ENCODE data around the gene AKAP3.

AKAP3 gene

GRCh38 chr12:4648501-4649357 lies at the start of gene AKAP3, which contains the start of gene NDUFA9:
TSS of gene AKAP3 (minus strand) at chr12:4649051. CDS start at chr12:4638196, 10,855 bp downstream.
TSS of gene NDUFA9 (plus strand) at chr12:4649114. CDS start at chr12:4649127, 13 bp downstream.
- ChIA-PET POLR2A (interaction anchor here (0.9 to 1.5 kb wide), 5 partner anchors 10 to 111 kb away, joined by 3 to 8 read pairs (median 5); partner anchors contain the start of genes DYRK4 and RAD51AP1), CTCF (interaction anchor here (0.7 to 1.1 kb wide), 3 partner anchors 209 to 1381 kb away, joined by 3 to 4 read pairs (median 3); no protein-coding TSS in a partner anchor)
- peak within 1 kb of the TSS; percentile 79 for H3K27ac ChIP-seq (ENCODE audit: extremely low read depth, low read depth, low read length)
- H3K4me1 ChIP-seq (ENCODE audit: control insufficient read depth, insufficient read depth, low read length) = peaks cover 19% of the 10 kb centered on the region
- H3K4me3 ChIP-seq (ENCODE audit: low read depth, low read length) = peak within 1 kb of the TSS; percentile 80
- H3K9me3 ChIP-seq (ENCODE audit: control insufficient read depth, insufficient read depth, low read depth, low read length) = no peaks in the 10 kb centered on the region
- no peaks in the 10 kb centered on the region for H3K36me3 ChIP-seq (ENCODE audit: control insufficient read depth in 2 of 2, insufficient read depth in 1 of 2, low read length in 2 of 2)
- TF ChIP-seq ZNF423 (tag by site-specific recombination; IDR thresholded peaks at IDR 0.05) (no peak), ZNF416 (tag by site-specific recombination; IDR thresholded peaks at IDR 0.05) (no peak), PRDM10 (tag by site-specific recombination; IDR thresholded peaks at IDR 0.05) (peak; percentile 100), ZNF777 (tag by site-specific recombination; IDR thresholded peaks at IDR 0.05; ENCODE audit: borderline replicate concordance) (no peak), ZEB2 (tag by site-specific recombination; IDR thresholded peaks at IDR 0.05) (peak; percentile 61), BCL6B (tag by site-specific recombination; IDR thresholded peaks at IDR 0.05) (peak; percentile 64), ZNF426 (tag by site-specific recombination; IDR thresholded peaks at IDR 0.05) (no peak), ZSCAN30 (tag by site-specific recombination; IDR thresholded peaks at IDR 0.05) (0 out of 2 replicates have a peak, but pooled peaks have one; percentile 38), ZNF701 (tag by site-specific recombination; IDR thresholded peaks at IDR 0.05) (no peak), TCF7L2 (IDR thresholded peaks at IDR 0.05; ENCODE audit: borderline replicate concordance, low read depth, low read length) (no peak), ZNF280C (tag by site-specific recombination; IDR thresholded peaks at IDR 0.05) (no peak), RBAK (tag by site-specific recombination; IDR thresholded peaks at IDR 0.05) (no peak), ZNF302 (tag by site-specific recombination; IDR thresholded peaks at IDR 0.05; ENCODE audit: low read depth) (no peak), ZNF248 (tag by site-specific recombination; IDR thresholded peaks at IDR 0.05) (no peak), TSHZ1 (tag by site-specific recombination; IDR thresholded peaks at IDR 0.05; ENCODE audit: borderline replicate concordance) (no peak), KLF1 (tag by site-specific recombination; IDR thresholded peaks at IDR 0.05) (no peak), ZNF132 (tag by site-specific recombination; IDR thresholded peaks at IDR 0.05; ENCODE audit: borderline replicate concordance) (no peak), ZNF776 (tag by site-specific recombination; IDR thresholded peaks at IDR 0.05; ENCODE audit: borderline replicate concordance) (no peak), ZSCAN16 (tag by site-specific recombination; IDR thresholded peaks at IDR 0.05) (no peak), ZNF266 (tag by site-specific recombination; IDR thresholded peaks at IDR 0.05; ENCODE audit: low read depth) (no peak), ZNF571 (tag by site-specific recombination; IDR thresholded peaks at IDR 0.05) (no peak), MEIS1 (CRISPR knock-in tag; IDR thresholded peaks at IDR 0.05; ENCODE audit: borderline replicate concordance) (no peak), ZNF785 (tag by site-specific recombination; IDR thresholded peaks at IDR 0.05) (no peak), ZNF169 (tag by site-specific recombination; IDR thresholded peaks at IDR 0.05) (no peak)
